ENCODE results near the gene SEPTIN10. TPM values are rescaled to one million over a fixed set of nuclear protein-coding genes. Genes with fewer than 3 reads are reported as not detected.

SEPTIN10 gene
- total RNA-seq, 1 donor from 2014 or later, result 69.2 TPM

GRCh38 chr2:109555346-109555900 is 58.3 kb downstream of the SEPTIN10 start:
- H3K36me3 Mint-ChIP-seq, result peaks cover 38% of the 10 kb centered on the region
- peaks cover 9% of the 10 kb centered on the region for H3K4me1 Mint-ChIP-seq
- DNase-seq (ENCODE audit: low spot score in 2 of 2, unreplicated experiment in 2 of 2), result no peak
- no peak for TF ChIP-seq CTCF (IDR thresholded peaks at IDR 0.05; ENCODE audit: unreplicated experiment)
- H3K27ac Mint-ChIP-seq, result no peak overlapping the region
- H3K4me3 Mint-ChIP-seq, result no peak overlapping the region
- H3K9me3 Mint-ChIP-seq, result no peaks in the 10 kb centered on the region
- H3K27me3 Mint-ChIP-seq (ENCODE audit: low read depth), result no peaks in the 10 kb centered on the region

GRCh38 chr2:109554758-109555157 is 59.0 kb downstream of the SEPTIN10 start:
- DNase-seq (ENCODE audit: low spot score in 2 of 2, unreplicated experiment in 2 of 2), result no peak
- no peak for TF ChIP-seq CTCF (IDR thresholded peaks at IDR 0.05; ENCODE audit: unreplicated experiment)
- Mint-ChIP-seq H3K36me3 (peaks cover 34% of the 10 kb centered on the region), H3K27me3 (ENCODE audit: low read depth) (no peaks in the 10 kb centered on the region), H3K4me3 (no peak overlapping the region), H3K9me3 (no peaks in the 10 kb centered on the region), H3K4me1 (peaks cover 9% of the 10 kb centered on the region), H3K27ac (no peak overlapping the region)

GRCh38 chr2:109549016-109549590 is 64.7 kb downstream of the SEPTIN10 start:
- no peaks in the 10 kb centered on the region for H3K27me3 Mint-ChIP-seq (ENCODE audit: low read depth)
- no peak overlapping the region for H3K4me3 Mint-ChIP-seq
- no peak overlapping the region for H3K27ac Mint-ChIP-seq
- no peak for TF ChIP-seq CTCF (IDR thresholded peaks at IDR 0.05; ENCODE audit: unreplicated experiment)
- no peaks in the 10 kb centered on the region for H3K9me3 Mint-ChIP-seq
- no peak for DNase-seq (ENCODE audit: low spot score in 2 of 2, unreplicated experiment in 2 of 2)
- no peaks in the 10 kb centered on the region for H3K4me1 Mint-ChIP-seq
- H3K36me3 Mint-ChIP-seq, result peaks cover 22% of the 10 kb centered on the region

GRCh38 chr2:109547280-109547679 is 66.5 kb downstream of the SEPTIN10 start:
- peaks cover 14% of the 10 kb centered on the region for H3K36me3 Mint-ChIP-seq
- no peak overlapping the region for H3K27ac Mint-ChIP-seq
- H3K4me1 Mint-ChIP-seq, result no peaks in the 10 kb centered on the region
- no peaks in the 10 kb centered on the region for H3K9me3 Mint-ChIP-seq
- no peaks in the 10 kb centered on the region for H3K27me3 Mint-ChIP-seq (ENCODE audit: low read depth)
- no peak for DNase-seq (ENCODE audit: low spot score in 2 of 2, unreplicated experiment in 2 of 2)
- no peak overlapping the region for H3K4me3 Mint-ChIP-seq
- peak; percentile 19 for TF ChIP-seq CTCF (IDR thresholded peaks at IDR 0.05; ENCODE audit: unreplicated experiment)

GRCh38 chr2:109545828-109546713 is 67.7 kb downstream of the SEPTIN10 start:
- Mint-ChIP-seq H3K9me3 (no peaks in the 10 kb centered on the region), H3K27me3 (ENCODE audit: low read depth) (no peaks in the 10 kb centered on the region), H3K36me3 (peaks cover 5% of the 10 kb centered on the region), H3K4me1 (no peaks in the 10 kb centered on the region), H3K27ac (no peak overlapping the region), H3K4me3 (no peak overlapping the region)
- peak; percentile 73 for TF ChIP-seq CTCF (IDR thresholded peaks at IDR 0.05; ENCODE audit: unreplicated experiment)
- peak in 1 of 2 experiments; percentile 80 for DNase-seq (ENCODE audit: low spot score in 2 of 2, unreplicated experiment in 2 of 2)

Data from mesothelial cell of epicardium (in vitro differentiated cells).